MCF 10A (cell line): ENCODE results near the gene KAT2A. TPM values are rescaled to one million over a fixed set of nuclear protein-coding genes. Genes with fewer than 3 reads are reported as not detected.

Experiments used
- BruUV-seq: library from RNA; stranded (reverse); fragments of 400-500 nt; replicated peaks from 2 replicates; lab custom pipeline; 2021; lab: Mats Ljungman, UMichigan
- CTCF ChIA-PET: fragments of 300-600 bp; sonication (Branson Sonifier 250); formaldehyde crosslinking; extraction: SDS; loops from one replicate; lab custom pipeline; 2021; ENCODE audit warnings: antibody characterized with exemption, inconsistent platforms; lab: Yijun Ruan, JAX
- POLR2A ChIA-PET: fragments of 300-600, 350-650 bp; sonication (Branson Sonifier 250); formaldehyde crosslinking; extraction: SDS; loops from one replicate; lab custom pipeline; 2020; ENCODE audit warnings: antibody characterized with exemption, inconsistent platforms; lab: Yijun Ruan, JAX
- DNase-seq: peaks from one replicate; pipeline ENCODE4 v3.0.0-alpha.2; 2018; ENCODE audit not compliant: unreplicated experiment
- H3K27ac Mint-ChIP-seq: one replicate; pipeline ENCODE4 v1.8.0; 2022; ENCODE audit warnings: mild to moderate bottlenecking, low read depth, mixed read lengths; ENCODE audit not compliant: unreplicated experiment
- H3K27me3 Mint-ChIP-seq: one replicate; pipeline ENCODE4 v1.8.0; 2022; ENCODE audit warnings: mixed read lengths; ENCODE audit not compliant: insufficient read depth, unreplicated experiment
- H3K36me3 Mint-ChIP-seq: one replicate; pipeline ENCODE4 v1.8.0; 2022; ENCODE audit warnings: mild to moderate bottlenecking, moderate library complexity, mixed read lengths; ENCODE audit not compliant: insufficient read depth, unreplicated experiment
- H3K4me1 Mint-ChIP-seq: one replicate; pipeline ENCODE4 v1.8.0; 2022; ENCODE audit warnings: mixed read lengths; ENCODE audit not compliant: insufficient read depth, unreplicated experiment
- H3K4me3 Mint-ChIP-seq: one replicate; pipeline ENCODE4 v1.8.0; 2022; ENCODE audit warnings: mild to moderate bottlenecking, moderate library complexity, mixed read lengths; ENCODE audit not compliant: unreplicated experiment
- H3K9me3 Mint-ChIP-seq: one replicate; pipeline ENCODE4 v1.8.0; 2022; ENCODE audit warnings: mixed read lengths; ENCODE audit not compliant: unreplicated experiment
- intact Hi-C: fragments of 100-400 bp; cut with micrococcal nuclease; formaldehyde crosslinking; loops from 2 replicates; pipeline ENCODE4 v1.14.1; 2022
- total RNA-seq: library from RNA; stranded (reverse); gene quantifications from 2 replicates; pipeline ENCODE4 v1.2.3, GENCODE V29; 2022
- TF ChIP-seq, protein P1 (sequence below): fragments of 200-600 bp; IDR thresholded peaks from one replicate; pipeline ENCODE4 v1.8.0; 2022; ENCODE audit warnings: antibody characterized with exemption, mild to moderate bottlenecking; ENCODE audit not compliant: unreplicated experiment

Gene KAT2A
- total RNA-seq, 1 experiment from 2014 or later: 44.6 TPM

DNA sequence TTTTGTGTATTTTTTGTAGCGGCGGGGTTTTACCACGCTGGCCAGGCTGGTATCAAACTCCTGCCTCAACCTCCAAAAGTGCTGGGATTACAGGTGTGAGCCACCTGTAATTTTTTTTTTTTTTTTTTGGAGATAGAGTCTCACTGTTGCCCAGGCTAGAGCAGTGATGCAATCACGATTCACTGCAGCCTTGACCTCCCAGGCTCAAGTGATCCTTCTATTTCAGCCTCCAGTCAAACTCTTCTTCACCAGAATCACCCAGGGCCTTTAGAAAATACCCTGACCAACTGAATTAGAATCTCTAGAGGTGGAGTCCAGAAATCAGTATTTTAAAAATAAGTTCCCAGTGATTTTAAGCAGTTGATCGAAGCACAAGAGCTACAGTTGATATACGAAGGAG, 14.0 kb upstream of the KAT2A start:
- H3K4me1 Mint-ChIP-seq: peaks cover 20% of the 10 kb centered on the region
- no peak for DNase-seq
- CTCF ChIA-PET: interaction anchor here (0.6 to 1.7 kb wide), 2 partner anchors 11 to 335 kb away, joined by 5 to 6 read pairs; no protein-coding TSS in a partner anchor
- POLR2A ChIA-PET: interaction anchor here (1.0 to 1.3 kb wide), 3 partner anchors 19 to 110 kb away, joined by 4 to 7 read pairs (median 4); no protein-coding TSS in a partner anchor
- intact Hi-C loops: no loop called here
- no peaks in the 10 kb centered on the region for H3K9me3 Mint-ChIP-seq
- no peaks in the 10 kb centered on the region for H3K27me3 Mint-ChIP-seq
- BruUV-seq: no TSS peak
- H3K36me3 Mint-ChIP-seq: peaks cover 68% of the 10 kb centered on the region
- TF ChIP-seq, protein P1, sequence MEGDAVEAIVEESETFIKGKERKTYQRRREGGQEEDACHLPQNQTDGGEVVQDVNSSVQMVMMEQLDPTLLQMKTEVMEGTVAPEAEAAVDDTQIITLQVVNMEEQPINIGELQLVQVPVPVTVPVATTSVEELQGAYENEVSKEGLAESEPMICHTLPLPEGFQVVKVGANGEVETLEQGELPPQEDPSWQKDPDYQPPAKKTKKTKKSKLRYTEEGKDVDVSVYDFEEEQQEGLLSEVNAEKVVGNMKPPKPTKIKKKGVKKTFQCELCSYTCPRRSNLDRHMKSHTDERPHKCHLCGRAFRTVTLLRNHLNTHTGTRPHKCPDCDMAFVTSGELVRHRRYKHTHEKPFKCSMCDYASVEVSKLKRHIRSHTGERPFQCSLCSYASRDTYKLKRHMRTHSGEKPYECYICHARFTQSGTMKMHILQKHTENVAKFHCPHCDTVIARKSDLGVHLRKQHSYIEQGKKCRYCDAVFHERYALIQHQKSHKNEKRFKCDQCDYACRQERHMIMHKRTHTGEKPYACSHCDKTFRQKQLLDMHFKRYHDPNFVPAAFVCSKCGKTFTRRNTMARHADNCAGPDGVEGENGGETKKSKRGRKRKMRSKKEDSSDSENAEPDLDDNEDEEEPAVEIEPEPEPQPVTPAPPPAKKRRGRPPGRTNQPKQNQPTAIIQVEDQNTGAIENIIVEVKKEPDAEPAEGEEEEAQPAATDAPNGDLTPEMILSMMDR: no peak
- no peak overlapping the region for H3K27ac Mint-ChIP-seq
- H3K4me3 Mint-ChIP-seq: no peak overlapping the region

DNA sequence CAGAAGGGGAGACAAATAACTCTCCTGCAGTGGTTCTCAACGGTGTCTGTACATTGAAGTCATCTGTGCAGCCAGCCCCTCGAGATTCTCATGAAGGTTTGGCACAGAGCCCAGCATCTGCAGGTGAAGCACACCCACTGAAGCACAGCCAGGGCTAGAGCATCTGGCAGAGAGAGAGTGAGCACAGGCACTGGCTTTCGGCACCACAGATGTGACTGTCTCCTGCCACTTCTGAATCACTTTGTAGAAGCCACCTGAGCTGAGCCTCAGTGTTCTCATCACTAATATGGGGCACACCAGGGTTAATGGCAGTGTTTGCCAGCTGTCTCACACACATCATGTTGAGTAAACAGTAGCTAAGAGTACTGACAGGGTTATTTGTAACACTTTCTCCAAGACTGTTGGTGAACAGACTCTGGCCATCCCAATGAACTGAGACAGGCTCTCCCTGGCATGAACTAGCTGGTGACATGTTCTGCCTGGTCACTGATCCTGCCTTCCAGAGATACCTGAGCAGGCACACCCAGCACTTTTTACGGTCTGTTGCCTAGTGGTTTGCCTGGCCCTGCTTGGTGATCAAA, 12.4 kb upstream of the KAT2A start:
- no TSS peak for BruUV-seq
- Mint-ChIP-seq H3K36me3 (peaks cover 75% of the 10 kb centered on the region), H3K27ac (no peak overlapping the region), H3K4me1 (peaks cover 20% of the 10 kb centered on the region), H3K9me3 (no peaks in the 10 kb centered on the region), H3K4me3 (no peak overlapping the region), H3K27me3 (no peaks in the 10 kb centered on the region)
- DNase-seq: no peak
- POLR2A ChIA-PET: interaction anchor here (1.3 kb wide), 1 partner anchor 12 kb away, joined by 3 read pairs; the partner anchor contains the start of gene KAT2A
- intact Hi-C loops: no loop called here
- TF ChIP-seq, protein P1: no peak
- CTCF ChIA-PET: interaction anchor here (0.6 kb wide), 1 partner anchor 298 kb away, joined by 3 read pairs; no protein-coding TSS in a partner anchor

DNA sequence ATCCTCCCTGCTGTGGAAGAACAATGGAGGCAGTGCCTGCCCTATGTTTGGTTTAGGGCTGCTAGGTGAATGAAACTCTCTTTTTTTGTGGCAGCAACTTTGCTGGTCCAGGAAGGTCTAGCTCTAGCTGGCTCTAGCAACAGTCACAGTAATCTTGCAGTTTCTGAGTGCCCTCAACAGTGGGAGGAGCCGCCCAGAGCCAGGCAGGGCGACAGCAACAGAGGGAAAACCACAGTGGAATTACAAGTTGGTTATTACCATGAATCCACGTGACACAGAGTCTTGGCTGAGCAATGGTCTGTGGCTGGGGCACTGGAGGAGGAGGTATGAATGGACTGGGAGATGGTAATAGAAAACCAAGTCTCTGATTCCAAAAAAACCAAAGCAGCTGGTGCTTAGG, 11.8 kb upstream of the KAT2A start:
- Mint-ChIP-seq H3K4me1 (peaks cover 20% of the 10 kb centered on the region), H3K27ac (no peak overlapping the region), H3K27me3 (no peaks in the 10 kb centered on the region), H3K36me3 (peaks cover 74% of the 10 kb centered on the region), H3K4me3 (no peak overlapping the region), H3K9me3 (no peaks in the 10 kb centered on the region)
- no TSS peak for BruUV-seq
- CTCF ChIA-PET: no interaction called here
- DNase-seq: no peak
- POLR2A ChIA-PET: no interaction called here
- TF ChIP-seq, protein P1: no peak
- intact Hi-C loops: no loop called here

DNA sequence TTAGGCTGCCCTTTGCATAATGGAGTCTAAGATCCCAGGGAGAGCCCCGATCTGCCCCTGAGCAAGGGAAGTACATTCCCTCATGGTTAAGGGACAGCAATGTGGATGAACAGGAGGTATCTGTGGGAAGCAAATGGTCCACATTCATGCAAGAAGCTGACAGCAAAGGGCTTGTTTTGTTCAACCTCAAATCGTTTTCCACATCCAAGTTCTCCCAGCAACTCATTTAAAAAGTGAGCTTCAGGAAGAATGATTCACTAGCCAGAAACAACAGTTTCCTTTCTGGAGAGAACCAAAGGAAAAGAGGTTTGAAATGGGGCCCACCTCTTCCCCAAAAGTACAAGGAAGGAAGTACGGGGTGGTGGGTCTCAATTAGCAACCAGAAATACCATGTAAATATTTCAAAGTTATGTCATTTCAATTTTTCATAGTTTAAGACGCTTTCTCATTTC, 10.8 kb upstream of the KAT2A start:
- H3K4me3 Mint-ChIP-seq: no peak overlapping the region
- no TSS peak for BruUV-seq
- peaks cover 20% of the 10 kb centered on the region for H3K4me1 Mint-ChIP-seq
- TF ChIP-seq, protein P1: no peak
- peaks cover 70% of the 10 kb centered on the region for H3K36me3 Mint-ChIP-seq
- CTCF ChIA-PET: interaction anchor here (0.6 kb wide), 1 partner anchor 21 kb away, joined by 3 read pairs; no protein-coding TSS in a partner anchor
- no peak for DNase-seq
- intact Hi-C loops: no loop called here
- no peaks in the 10 kb centered on the region for H3K9me3 Mint-ChIP-seq
- POLR2A ChIA-PET: interaction anchor here (0.7 kb wide), 1 partner anchor 141 kb away, joined by 3 read pairs; no protein-coding TSS in a partner anchor
- no peak overlapping the region for H3K27ac Mint-ChIP-seq
- H3K27me3 Mint-ChIP-seq: no peaks in the 10 kb centered on the region
